HG03108 (cell line): ENCODE results near the gene AGAP6.
"Not testable (repeated sequence)": the region's sequence is repeated elsewhere in the genome, so short reads cannot be mapped to it uniquely, and the experiment has no call there.

Experiments
- ATAC-seq: cut with Tn5 transposase; IDR thresholded peaks from one replicate; pipeline ENCODE4 v1.9.1; 2021; ENCODE audit warnings: moderate library complexity; ENCODE audit not compliant: unreplicated experiment

AGAP6 gene

GRCh38 chr10:50024716-50025383 is 36.6 kb downstream of the AGAP6 start:
- ATAC-seq: not testable (repeated sequence)

- no peak for ATAC-seq
These were observed 37.4 kb downstream of the AGAP6 start for GRCh38 chr10:50025627-50026026.

- no peak for ATAC-seq
These were observed 39.0 kb downstream of the AGAP6 start for GRCh38 chr10:50027195-50027594.

DNA sequence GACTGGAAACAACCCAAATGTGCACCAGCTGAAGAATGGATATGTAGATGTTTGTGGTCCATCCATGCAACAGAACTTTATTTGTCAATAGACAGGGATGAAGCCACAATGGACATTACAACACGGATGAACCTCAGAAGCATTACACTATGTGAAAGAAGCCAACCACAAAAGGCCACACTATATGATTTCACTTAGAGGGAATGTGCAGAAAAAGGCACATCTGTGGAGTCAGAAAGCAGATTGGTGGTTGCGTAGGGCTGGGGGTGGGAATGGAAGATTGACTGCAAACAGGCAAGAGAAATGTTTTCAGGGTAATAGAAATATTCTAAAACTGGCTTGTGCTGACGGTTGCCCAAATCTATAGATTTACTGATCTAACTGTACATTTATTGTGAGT is 45.3 kb downstream of the AGAP6 start:
- no peak for ATAC-seq

DNA sequence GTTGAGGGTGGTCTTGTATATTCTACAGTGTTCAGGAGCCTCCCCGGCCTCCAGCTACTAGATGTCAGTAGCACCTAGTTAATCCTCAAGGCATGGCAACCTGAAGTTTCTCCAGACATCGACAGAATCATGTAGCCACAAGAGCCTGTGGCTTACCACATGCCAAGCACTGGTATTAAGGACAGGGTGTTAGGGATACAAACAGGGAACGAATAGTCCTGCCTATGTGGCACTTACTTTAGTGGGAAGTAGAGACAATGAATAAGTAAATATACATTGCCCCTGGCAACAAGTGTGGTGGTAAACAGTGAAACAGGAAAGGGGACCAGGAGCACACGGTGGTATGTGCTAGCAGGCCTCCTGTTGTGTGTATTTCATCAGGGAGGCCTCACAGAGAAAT is 47.1 kb downstream of the AGAP6 start:
- not testable (repeated sequence) for ATAC-seq

GRCh38 chr10:50044941-50045664 is 56.9 kb downstream of the AGAP6 start:
- no peak for ATAC-seq

- not testable (repeated sequence) for ATAC-seq
These were observed 58.3 kb downstream of the AGAP6 start for GRCh38 chr10:50046457-50046856.

- not testable (repeated sequence) for ATAC-seq
These were observed 59.4 kb downstream of the AGAP6 start for GRCh38 chr10:50047594-50047993.

GRCh38 chr10:50051995-50052660 is 63.9 kb downstream of the AGAP6 start:
- not testable (repeated sequence) for ATAC-seq

- ATAC-seq: not testable (repeated sequence)
These were observed 64.7 kb downstream of the AGAP6 start for GRCh38 chr10:50052778-50053376.

- ATAC-seq: not testable (repeated sequence)
These were observed 67.5 kb downstream of the AGAP6 start for GRCh38 chr10:50055494-50056292.

- not testable (repeated sequence) for ATAC-seq
These were observed 68.4 kb downstream of the AGAP6 start for GRCh38 chr10:50056654-50057053.

- ATAC-seq: not testable (repeated sequence)
These were observed 70.5 kb downstream of the AGAP6 start for GRCh38 chr10:50058727-50059126.

DNA sequence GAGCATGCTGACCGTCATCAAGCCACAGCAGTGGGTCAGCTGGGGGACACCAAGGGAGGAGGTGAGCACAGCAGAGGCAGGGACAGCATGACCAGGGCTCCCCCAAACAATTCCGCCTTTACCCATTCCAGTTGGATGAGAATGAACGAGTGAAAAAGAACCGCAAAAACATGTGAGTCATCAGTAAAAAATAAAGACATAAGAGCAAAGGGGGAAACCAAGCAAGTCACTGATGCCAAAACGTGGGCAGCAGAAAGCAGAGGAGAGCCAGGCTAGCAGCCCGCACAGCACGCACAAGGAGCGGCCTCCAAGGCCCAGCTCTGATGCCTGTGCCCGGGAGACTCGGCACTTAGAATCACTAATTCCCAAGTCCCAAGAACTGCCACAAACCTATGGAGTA is 71.7 kb downstream of the AGAP6 start:
- not testable (repeated sequence) for ATAC-seq
